ENCODE data around the gene NLRC3. TPM values are rescaled to one million over a fixed set of nuclear protein-coding genes. Genes with fewer than 3 reads are reported as not detected.

The NLRC3 gene
- total RNA-seq, 1 experiment from 2014 or later: 0.09 TPM

DNA sequence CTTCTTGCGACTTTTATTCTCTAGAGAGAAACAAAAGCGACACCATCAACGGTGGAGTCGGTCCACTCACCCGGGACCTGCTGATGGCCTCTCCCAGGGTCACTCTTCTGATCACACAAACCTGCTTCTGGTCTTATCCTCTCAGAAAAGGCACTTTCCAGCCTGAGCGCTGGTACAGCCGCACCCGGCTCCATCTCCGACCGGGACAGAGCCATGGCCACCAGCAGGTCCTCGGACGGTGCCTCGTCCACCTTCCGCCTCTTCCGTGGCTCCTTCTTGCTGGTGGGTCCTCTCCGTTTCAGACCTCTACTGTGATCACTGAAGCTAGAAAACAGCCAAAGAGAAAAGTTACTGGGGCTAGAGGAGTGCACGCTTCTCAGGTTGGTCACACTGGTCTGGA, 20.5 kb upstream of the NLRC3 start:
- ChIA-PET POLR2A (ENCODE audit: low non-redundant PET) (no interaction called here), CTCF (no interaction called here)
- no peak for TF ChIP-seq EZH2 (IDR thresholded peaks at IDR 0.05; ENCODE audit: borderline replicate concordance, low read depth, low read length, poor library complexity, severe bottlenecking)
- TF ChIP-seq, protein P1, sequence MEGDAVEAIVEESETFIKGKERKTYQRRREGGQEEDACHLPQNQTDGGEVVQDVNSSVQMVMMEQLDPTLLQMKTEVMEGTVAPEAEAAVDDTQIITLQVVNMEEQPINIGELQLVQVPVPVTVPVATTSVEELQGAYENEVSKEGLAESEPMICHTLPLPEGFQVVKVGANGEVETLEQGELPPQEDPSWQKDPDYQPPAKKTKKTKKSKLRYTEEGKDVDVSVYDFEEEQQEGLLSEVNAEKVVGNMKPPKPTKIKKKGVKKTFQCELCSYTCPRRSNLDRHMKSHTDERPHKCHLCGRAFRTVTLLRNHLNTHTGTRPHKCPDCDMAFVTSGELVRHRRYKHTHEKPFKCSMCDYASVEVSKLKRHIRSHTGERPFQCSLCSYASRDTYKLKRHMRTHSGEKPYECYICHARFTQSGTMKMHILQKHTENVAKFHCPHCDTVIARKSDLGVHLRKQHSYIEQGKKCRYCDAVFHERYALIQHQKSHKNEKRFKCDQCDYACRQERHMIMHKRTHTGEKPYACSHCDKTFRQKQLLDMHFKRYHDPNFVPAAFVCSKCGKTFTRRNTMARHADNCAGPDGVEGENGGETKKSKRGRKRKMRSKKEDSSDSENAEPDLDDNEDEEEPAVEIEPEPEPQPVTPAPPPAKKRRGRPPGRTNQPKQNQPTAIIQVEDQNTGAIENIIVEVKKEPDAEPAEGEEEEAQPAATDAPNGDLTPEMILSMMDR (conservative IDR thresholded peaks at IDR 0.05; ENCODE audit: low read depth, low read length): no peak
- H3K27ac ChIP-seq (ENCODE audit: low read depth, low read length, poor library complexity, severe bottlenecking): no peak overlapping the region
- H3K9me3 ChIP-seq (ENCODE audit: low read depth, low read length, poor library complexity, severe bottlenecking): peaks cover 11% of the 10 kb centered on the region
- intact Hi-C loops (cut with micrococcal nuclease; ENCODE audit: unreplicated experiment): no loop called here
- no peak for DNase-seq (ENCODE audit: low spot score)
- H3K4me1 ChIP-seq (ENCODE audit: insufficient read depth, low read length, poor library complexity, severe bottlenecking): no peaks in the 10 kb centered on the region
- peaks cover 18% of the 10 kb centered on the region for H3K36me3 ChIP-seq (ENCODE audit: insufficient read depth, low read length, poor library complexity, severe bottlenecking)
- BruUV-seq (replicated peaks): no TSS peak
- H3K27me3 ChIP-seq (replicated peaks; ENCODE audit: insufficient read depth, low read depth, low read length, poor library complexity): no peaks in the 10 kb centered on the region
- no peak overlapping the region for H3K4me3 ChIP-seq (ENCODE audit: low read depth, low read length, poor library complexity, severe bottlenecking)

DNA sequence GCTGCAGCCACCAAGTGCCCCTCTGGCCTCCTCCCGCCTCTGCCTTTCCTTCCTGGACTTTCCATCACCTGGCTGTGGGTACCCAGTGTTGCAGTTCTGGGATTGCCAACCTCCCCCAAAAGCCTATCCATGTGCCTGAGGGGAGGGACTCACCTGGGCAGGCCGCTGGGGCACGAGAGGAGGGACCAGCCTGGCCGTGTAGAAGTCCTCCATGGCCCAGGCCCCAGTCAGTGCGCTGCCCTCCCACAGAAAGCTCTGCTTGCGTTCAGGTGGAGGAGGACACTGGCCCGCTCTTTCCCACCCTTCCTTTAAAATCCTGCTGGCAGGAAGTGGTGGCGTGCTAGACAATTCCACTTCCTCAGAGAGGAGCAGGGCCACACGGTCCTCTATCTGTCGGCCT, 20.0 kb upstream of the NLRC3 start:
- no TSS peak for BruUV-seq (replicated peaks)
- H3K4me1 ChIP-seq (ENCODE audit: insufficient read depth, low read length, poor library complexity, severe bottlenecking): no peaks in the 10 kb centered on the region
- H3K27me3 ChIP-seq (replicated peaks; ENCODE audit: insufficient read depth, low read depth, low read length, poor library complexity): no peaks in the 10 kb centered on the region
- no peak for DNase-seq (ENCODE audit: low spot score)
- CTCF ChIA-PET: no interaction called here
- H3K4me3 ChIP-seq (ENCODE audit: low read depth, low read length, poor library complexity, severe bottlenecking): no peak overlapping the region
- TF ChIP-seq, protein P1 (conservative IDR thresholded peaks at IDR 0.05; ENCODE audit: low read depth, low read length): no peak
- no peak for TF ChIP-seq EZH2 (IDR thresholded peaks at IDR 0.05; ENCODE audit: borderline replicate concordance, low read depth, low read length, poor library complexity, severe bottlenecking)
- POLR2A ChIA-PET (ENCODE audit: low non-redundant PET): no interaction called here
- H3K27ac ChIP-seq (ENCODE audit: low read depth, low read length, poor library complexity, severe bottlenecking): no peak overlapping the region
- H3K36me3 ChIP-seq (ENCODE audit: insufficient read depth, low read length, poor library complexity, severe bottlenecking): peaks cover 18% of the 10 kb centered on the region
- H3K9me3 ChIP-seq (ENCODE audit: low read depth, low read length, poor library complexity, severe bottlenecking): peaks cover 11% of the 10 kb centered on the region
- intact Hi-C loops (cut with micrococcal nuclease; ENCODE audit: unreplicated experiment): no loop called here

DNA sequence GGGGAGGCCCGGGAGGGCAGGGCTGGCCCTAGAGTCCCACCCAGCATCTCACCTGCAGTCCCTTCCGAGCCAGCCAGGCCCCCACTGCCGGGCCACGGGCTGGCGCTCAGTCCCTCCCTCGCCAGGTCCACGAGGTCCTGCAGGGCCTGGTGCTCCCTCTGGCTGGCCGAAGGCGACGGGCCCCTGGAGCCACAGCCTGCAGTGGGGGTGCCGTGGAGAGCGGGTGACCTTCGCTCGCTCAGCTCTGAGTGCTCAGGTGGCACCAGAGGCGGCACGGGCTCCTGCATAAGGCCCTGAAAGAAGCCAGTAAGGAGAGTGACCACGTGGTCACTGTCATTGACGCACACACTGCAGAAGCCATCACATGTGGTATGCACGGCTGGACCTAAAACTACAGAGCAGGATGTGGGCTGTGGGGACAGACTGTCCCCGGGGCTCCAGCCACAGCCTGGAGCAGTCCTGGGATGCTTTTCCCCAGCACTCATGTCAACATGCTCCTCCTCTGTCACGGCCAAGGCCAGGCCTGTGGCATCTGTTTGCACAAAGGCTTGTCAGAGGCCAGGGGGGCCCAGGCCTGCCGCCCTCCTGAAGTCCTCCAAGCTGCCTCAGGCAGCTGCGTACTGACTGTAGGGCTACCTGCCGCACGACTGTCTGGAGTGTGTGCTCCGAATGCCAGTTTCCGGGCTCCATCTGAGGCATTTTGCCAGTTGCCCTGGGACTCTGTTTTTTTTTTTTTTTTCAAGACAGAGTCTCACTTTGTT, 19.1 kb upstream of the NLRC3 start:
- Histone ChIP-seq H3K4me3 (ENCODE audit: low read depth, low read length, poor library complexity, severe bottlenecking) (no peak overlapping the region), H3K4me1 (ENCODE audit: insufficient read depth, low read length, poor library complexity, severe bottlenecking) (no peaks in the 10 kb centered on the region), H3K36me3 (ENCODE audit: insufficient read depth, low read length, poor library complexity, severe bottlenecking) (peaks cover 11% of the 10 kb centered on the region), H3K27me3 (replicated peaks; ENCODE audit: insufficient read depth, low read depth, low read length, poor library complexity) (no peaks in the 10 kb centered on the region), H3K9me3 (ENCODE audit: low read depth, low read length, poor library complexity, severe bottlenecking) (peaks cover 11% of the 10 kb centered on the region), H3K27ac (ENCODE audit: low read depth, low read length, poor library complexity, severe bottlenecking) (no peak overlapping the region)
- DNase-seq (ENCODE audit: low spot score): no peak
- TF ChIP-seq EZH2 (IDR thresholded peaks at IDR 0.05; ENCODE audit: borderline replicate concordance, low read depth, low read length, poor library complexity, severe bottlenecking): no peak
- TF ChIP-seq, protein P1 (conservative IDR thresholded peaks at IDR 0.05; ENCODE audit: low read depth, low read length): no peak
- CTCF ChIA-PET: no interaction called here
- POLR2A ChIA-PET (ENCODE audit: low non-redundant PET): no interaction called here
- intact Hi-C loops (cut with micrococcal nuclease; ENCODE audit: unreplicated experiment): no loop called here
- no TSS peak for BruUV-seq (replicated peaks)
